RWPE2 (cell line): Measurements from ENCODE around the gene IL17RC.

Experiments
- ATAC-seq: fragments of 200-7000 bp; cut with Tn5 transposase; 3 replicates; pipeline ENCODE4 v1.9.1; 2021; ENCODE audit warnings: low read depth
- DNase-seq: peaks from one replicate; pipeline ENCODE4 v3.0.0-alpha.2; 2020; ENCODE audit warnings: low spot score
- H3K27ac ChIP-seq: fragments of 450-650 bp; 2 replicates; pipeline ENCODE4 v1.5.1; 2017; ENCODE audit warnings: mild to moderate bottlenecking; ENCODE audit not compliant: poor library complexity, severe bottlenecking
- H3K27me3 ChIP-seq: fragments of 250-450 bp; sonication (Bioruptor Pico); 2 replicates; pipeline ENCODE4 v1.5.1; 2021; ENCODE audit warnings: mild to moderate bottlenecking, moderate library complexity; ENCODE audit not compliant: insufficient read depth, poor library complexity, severe bottlenecking
- H3K36me3 ChIP-seq: fragments of 250-450 bp; sonication (Bioruptor Pico); 2 replicates; pipeline ENCODE4 v1.5.1; 2020; ENCODE audit warnings: low read depth, mild to moderate bottlenecking, moderate library complexity
- H3K4me1 ChIP-seq: fragments of 250-450 bp; sonication (Bioruptor Pico); 2 replicates; pipeline ENCODE4 v1.5.1; 2021; ENCODE audit warnings: mild to moderate bottlenecking, moderate library complexity; ENCODE audit not compliant: insufficient read depth, poor library complexity, severe bottlenecking
- H3K4me3 ChIP-seq: fragments of 250-450 bp; sonication (Bioruptor Pico); 2 replicates; pipeline ENCODE4 v1.5.1; 2021; ENCODE audit warnings: mild to moderate bottlenecking, moderate library complexity; ENCODE audit not compliant: severe bottlenecking
- H3K9me3 ChIP-seq: fragments of 250-450 bp; sonication (Bioruptor Pico); 2 replicates; pipeline ENCODE4 v1.5.1; 2021; ENCODE audit warnings: mild to moderate bottlenecking, moderate library complexity; ENCODE audit not compliant: severe bottlenecking
- CTCF ChIP-seq: fragments of 450-650 bp; IDR thresholded peaks from one replicate; pipeline ENCODE4 v1.5.1; 2017; ENCODE audit warnings: mild to moderate bottlenecking, moderate library complexity; ENCODE audit not compliant: poor library complexity, severe bottlenecking

IL17RC gene

GRCh38 chr3:9947025-9947995 is 30.4 kb downstream of the IL17RC start:
- no peaks in the 10 kb centered on the region for H3K27me3 ChIP-seq
- H3K27ac ChIP-seq = peak overlapping the region; percentile 61
- ATAC-seq = peak; percentile 74
- DNase-seq = peak; percentile 78
- no peaks in the 10 kb centered on the region for H3K9me3 ChIP-seq
- peak; percentile 67 for TF ChIP-seq CTCF
- peak overlapping the region; percentile 42 for H3K4me3 ChIP-seq
- 0 out of 2 replicates have a peak, but pooled peaks cover 5% of the 10 kb centered on the region for H3K36me3 ChIP-seq
- H3K4me1 ChIP-seq = no peaks in the 10 kb centered on the region

GRCh38 chr3:9948586-9948985 is 31.7 kb downstream of the IL17RC start:
- DNase-seq (peak; percentile 30), ATAC-seq (no peak)
- Histone ChIP-seq H3K27me3 (no peaks in the 10 kb centered on the region), H3K9me3 (no peaks in the 10 kb centered on the region), H3K27ac (no peak overlapping the region), H3K4me1 (no peaks in the 10 kb centered on the region), H3K4me3 (no peak overlapping the region), H3K36me3 (0 out of 2 replicates have a peak, but pooled peaks cover 5% of the 10 kb centered on the region)
- no peak for TF ChIP-seq CTCF

- no peaks in the 10 kb centered on the region for H3K27me3 ChIP-seq
- H3K27ac ChIP-seq = no peak overlapping the region
- no peaks in the 10 kb centered on the region for H3K9me3 ChIP-seq
- DNase-seq = peak; percentile 54
- 0 out of 2 replicates have a peak, but pooled peaks cover 5% of the 10 kb centered on the region for H3K36me3 ChIP-seq
- no peak for TF ChIP-seq CTCF
- no peak overlapping the region for H3K4me3 ChIP-seq
- ATAC-seq = no peak
- H3K4me1 ChIP-seq = no peaks in the 10 kb centered on the region
These were observed 32.2 kb downstream of the IL17RC start for GRCh38 chr3:9949115-9949514.

- DNase-seq (no peak), ATAC-seq (no peak)
- H3K9me3 ChIP-seq = no peaks in the 10 kb centered on the region
- no peak for TF ChIP-seq CTCF
- no peaks in the 10 kb centered on the region for H3K27me3 ChIP-seq
- peaks cover 1% of the 10 kb centered on the region for H3K4me1 ChIP-seq
- 0 out of 2 replicates have a peak, but pooled peaks cover 5% of the 10 kb centered on the region for H3K36me3 ChIP-seq
- no peak overlapping the region for H3K4me3 ChIP-seq
- H3K27ac ChIP-seq = no peak overlapping the region
These were observed 32.7 kb downstream of the IL17RC start for GRCh38 chr3:9949626-9950025.
